ENCODE results near the gene ADAMTSL4.
A peak's percentile ranks its signal among the peaks of the same experiment; 100 is the strongest.

- TF ChIP-seq CTCF (IDR thresholded peaks at IDR 0.05) (peak in 1 of 4 donors; percentile 13), POLR2A (IDR thresholded peaks at IDR 0.05) (peak; percentile 98)
Observed at GRCh38 chr1:150579110-150579944, 30.1 kb downstream of the ADAMTSL4 start, which contains the start of gene MCL1.
